MCF 10A (cell line): ENCODE measurements around the gene PCNP. TPM values are rescaled to one million over a fixed set of nuclear protein-coding genes. Genes with fewer than 3 reads are reported as not detected.
A peak's percentile ranks its signal among the peaks of the same experiment; 100 is the strongest.
"Not testable (repeated sequence)": the region's sequence is repeated elsewhere in the genome, so short reads cannot be mapped to it uniquely, and the experiment has no call there.

Experiments used
- BruUV-seq: library from RNA; stranded (reverse); fragments of 400-500 nt; replicated peaks from 2 replicates; lab custom pipeline; 2021; lab: Mats Ljungman, UMichigan
- CTCF ChIA-PET: fragments of 300-600 bp; sonication (Branson Sonifier 250); formaldehyde crosslinking; extraction: SDS; loops from one replicate; lab custom pipeline; 2021; ENCODE audit warnings: antibody characterized with exemption, inconsistent platforms; lab: Yijun Ruan, JAX
- POLR2A ChIA-PET: fragments of 300-600, 350-650 bp; sonication (Branson Sonifier 250); formaldehyde crosslinking; extraction: SDS; loops from one replicate; lab custom pipeline; 2020; ENCODE audit warnings: antibody characterized with exemption, inconsistent platforms; lab: Yijun Ruan, JAX
- DNase-seq: peaks from one replicate; pipeline ENCODE4 v3.0.0-alpha.2; 2018; ENCODE audit not compliant: unreplicated experiment
- H3K27ac Mint-ChIP-seq: one replicate; pipeline ENCODE4 v1.8.0; 2022; ENCODE audit warnings: mild to moderate bottlenecking, low read depth, mixed read lengths; ENCODE audit not compliant: unreplicated experiment
- H3K27me3 Mint-ChIP-seq: one replicate; pipeline ENCODE4 v1.8.0; 2022; ENCODE audit warnings: mixed read lengths; ENCODE audit not compliant: insufficient read depth, unreplicated experiment
- H3K36me3 Mint-ChIP-seq: one replicate; pipeline ENCODE4 v1.8.0; 2022; ENCODE audit warnings: mild to moderate bottlenecking, moderate library complexity, mixed read lengths; ENCODE audit not compliant: insufficient read depth, unreplicated experiment
- H3K4me1 Mint-ChIP-seq: one replicate; pipeline ENCODE4 v1.8.0; 2022; ENCODE audit warnings: mixed read lengths; ENCODE audit not compliant: insufficient read depth, unreplicated experiment
- H3K4me3 Mint-ChIP-seq: one replicate; pipeline ENCODE4 v1.8.0; 2022; ENCODE audit warnings: mild to moderate bottlenecking, moderate library complexity, mixed read lengths; ENCODE audit not compliant: unreplicated experiment
- H3K9me3 Mint-ChIP-seq: one replicate; pipeline ENCODE4 v1.8.0; 2022; ENCODE audit warnings: mixed read lengths; ENCODE audit not compliant: unreplicated experiment
- intact Hi-C: fragments of 100-400 bp; cut with micrococcal nuclease; formaldehyde crosslinking; loops from 2 replicates; pipeline ENCODE4 v1.14.1; 2022
- total RNA-seq: library from RNA; stranded (reverse); gene quantifications from 2 replicates; pipeline ENCODE4 v1.2.3, GENCODE V29; 2022
- TF ChIP-seq, protein P1 (sequence below): fragments of 200-600 bp; IDR thresholded peaks from one replicate; pipeline ENCODE4 v1.8.0; 2022; ENCODE audit warnings: antibody characterized with exemption, mild to moderate bottlenecking; ENCODE audit not compliant: unreplicated experiment

Gene PCNP
- total RNA-seq, 1 experiment from 2014 or later, result 229 TPM

DNA sequence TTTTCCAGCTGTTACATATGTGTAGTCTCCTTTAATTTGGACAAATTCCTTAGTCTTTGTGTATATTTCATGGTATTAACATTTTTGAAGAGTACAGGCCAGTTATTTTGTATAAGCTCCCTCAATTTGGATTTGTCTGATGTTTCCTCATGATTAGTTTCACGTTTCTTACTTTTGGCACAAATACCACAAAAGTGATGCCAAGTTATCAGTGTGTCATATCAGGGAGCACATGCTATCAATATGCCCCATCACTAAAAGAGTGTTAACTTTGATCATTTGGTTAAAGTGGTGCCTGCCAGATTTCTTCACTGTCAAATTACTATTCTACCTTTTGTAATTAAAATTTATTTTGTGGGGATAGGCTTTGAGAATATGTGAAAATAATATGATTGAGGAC, 14.6 kb downstream of the PCNP start:
- no peak for DNase-seq
- CTCF ChIA-PET, result no interaction called here
- intact Hi-C loops, result no loop called here
- BruUV-seq, result no TSS peak
- Mint-ChIP-seq H3K4me3 (no peak overlapping the region), H3K27me3 (no peaks in the 10 kb centered on the region), H3K27ac (no peak overlapping the region), H3K4me1 (no peaks in the 10 kb centered on the region), H3K9me3 (no peaks in the 10 kb centered on the region), H3K36me3 (peaks cover 86% of the 10 kb centered on the region)
- POLR2A ChIA-PET, result interaction anchor here (1.3 to 2.2 kb wide), 2 partner anchors 8 to 15 kb away, joined by 5 to 8 read pairs; partner anchors contain the start of gene PCNP
- TF ChIP-seq, protein P1, sequence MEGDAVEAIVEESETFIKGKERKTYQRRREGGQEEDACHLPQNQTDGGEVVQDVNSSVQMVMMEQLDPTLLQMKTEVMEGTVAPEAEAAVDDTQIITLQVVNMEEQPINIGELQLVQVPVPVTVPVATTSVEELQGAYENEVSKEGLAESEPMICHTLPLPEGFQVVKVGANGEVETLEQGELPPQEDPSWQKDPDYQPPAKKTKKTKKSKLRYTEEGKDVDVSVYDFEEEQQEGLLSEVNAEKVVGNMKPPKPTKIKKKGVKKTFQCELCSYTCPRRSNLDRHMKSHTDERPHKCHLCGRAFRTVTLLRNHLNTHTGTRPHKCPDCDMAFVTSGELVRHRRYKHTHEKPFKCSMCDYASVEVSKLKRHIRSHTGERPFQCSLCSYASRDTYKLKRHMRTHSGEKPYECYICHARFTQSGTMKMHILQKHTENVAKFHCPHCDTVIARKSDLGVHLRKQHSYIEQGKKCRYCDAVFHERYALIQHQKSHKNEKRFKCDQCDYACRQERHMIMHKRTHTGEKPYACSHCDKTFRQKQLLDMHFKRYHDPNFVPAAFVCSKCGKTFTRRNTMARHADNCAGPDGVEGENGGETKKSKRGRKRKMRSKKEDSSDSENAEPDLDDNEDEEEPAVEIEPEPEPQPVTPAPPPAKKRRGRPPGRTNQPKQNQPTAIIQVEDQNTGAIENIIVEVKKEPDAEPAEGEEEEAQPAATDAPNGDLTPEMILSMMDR, result no peak

DNA sequence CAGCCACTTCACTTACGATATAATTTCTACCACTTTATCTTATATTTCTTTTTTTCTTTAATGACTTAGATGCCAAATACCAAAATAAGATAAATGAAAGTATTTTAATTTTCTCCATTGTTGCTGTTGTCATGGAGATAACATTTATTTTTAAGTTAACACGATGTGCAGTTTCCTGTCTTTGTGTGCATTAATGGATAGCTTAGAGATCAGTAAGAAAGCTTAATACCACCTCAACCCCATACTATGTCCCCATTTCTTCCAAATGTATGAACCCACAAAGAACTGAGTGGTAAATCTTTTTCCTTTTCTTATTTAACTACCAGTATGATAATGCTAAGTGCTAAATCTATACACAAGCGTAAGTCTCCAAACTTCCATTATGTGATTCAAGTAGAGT, 17.1 kb downstream of the PCNP start:
- no peak overlapping the region for H3K27ac Mint-ChIP-seq
- no TSS peak for BruUV-seq
- intact Hi-C loops, result no loop called here
- H3K27me3 Mint-ChIP-seq, result no peaks in the 10 kb centered on the region
- ChIA-PET CTCF (interaction anchor here (0.6 to 1.0 kb wide), 2 partner anchors 18 to 106 kb away, joined by 3 read pairs; no protein-coding TSS in a partner anchor), POLR2A (interaction anchor here (0.5 to 0.9 kb wide), 2 partner anchors 16 to 316 kb away, joined by 3 to 5 read pairs; no protein-coding TSS in a partner anchor)
- H3K4me1 Mint-ChIP-seq, result no peaks in the 10 kb centered on the region
- DNase-seq, result no peak
- TF ChIP-seq, protein P1, result no peak
- H3K9me3 Mint-ChIP-seq, result no peaks in the 10 kb centered on the region
- no peak overlapping the region for H3K4me3 Mint-ChIP-seq
- H3K36me3 Mint-ChIP-seq, result peaks cover 89% of the 10 kb centered on the region

DNA sequence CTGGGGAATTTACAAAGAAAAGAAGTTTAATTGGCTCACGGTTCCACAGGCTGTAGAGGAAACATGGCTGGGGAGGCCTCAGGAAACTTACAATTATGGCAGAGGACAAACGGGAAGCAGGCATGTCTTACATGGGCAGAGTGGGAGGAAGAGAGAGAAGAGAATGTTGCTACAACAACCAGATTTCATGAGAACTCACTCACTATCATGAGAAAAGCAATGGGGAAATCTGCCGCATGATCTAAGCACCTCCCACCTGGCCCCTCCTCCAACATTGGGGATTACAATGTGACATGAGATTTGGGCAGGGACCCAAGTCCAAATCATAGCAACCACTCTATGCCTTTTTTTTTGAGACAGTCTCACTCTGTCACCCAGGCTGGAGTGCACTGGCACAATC, 28.8 kb downstream of the PCNP start:
- peak; percentile 13 for DNase-seq
- Mint-ChIP-seq H3K4me1 (peaks cover 12% of the 10 kb centered on the region), H3K27me3 (no peaks in the 10 kb centered on the region), H3K4me3 (no peak overlapping the region), H3K27ac (peak overlapping the region; percentile 75), H3K9me3 (no peaks in the 10 kb centered on the region), H3K36me3 (peaks cover 20% of the 10 kb centered on the region)
- TF ChIP-seq, protein P1, result no peak
- intact Hi-C loops, result no loop called here
- POLR2A ChIA-PET, result interaction anchor here (1.2 to 2.0 kb wide), 2 partner anchors 29 to 84 kb away, joined by 3 to 7 read pairs; partner anchors contain the start of genes PCNP and RPL24
- CTCF ChIA-PET, result no interaction called here
- no TSS peak for BruUV-seq

DNA sequence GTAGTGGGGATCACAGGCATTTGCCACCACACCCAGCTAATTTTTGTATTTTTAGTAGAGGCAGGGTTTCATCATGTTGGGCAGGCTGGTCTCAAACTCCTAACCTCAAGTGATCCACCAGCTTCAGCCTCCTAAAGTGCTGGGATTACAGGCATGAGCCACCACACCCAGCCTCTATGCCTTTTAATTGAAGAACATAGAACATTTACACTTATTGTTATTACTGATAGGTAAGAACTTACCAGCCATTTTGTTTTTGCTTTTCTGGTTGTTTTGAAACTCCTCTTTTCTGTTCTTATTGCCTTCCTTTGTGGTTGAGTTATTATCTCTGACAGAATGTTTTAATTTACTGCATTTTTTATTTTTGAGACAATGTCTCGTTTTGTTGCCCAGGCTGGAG, 29.2 kb downstream of the PCNP start:
- DNase-seq, result no peak
- intact Hi-C loops, result no loop called here
- H3K4me1 Mint-ChIP-seq, result peaks cover 12% of the 10 kb centered on the region
- H3K27me3 Mint-ChIP-seq, result no peaks in the 10 kb centered on the region
- BruUV-seq, result no TSS peak
- no peaks in the 10 kb centered on the region for H3K9me3 Mint-ChIP-seq
- TF ChIP-seq, protein P1, result no peak
- no peak overlapping the region for H3K4me3 Mint-ChIP-seq
- ChIA-PET POLR2A (no interaction called here), CTCF (interaction anchor here (1.0 kb wide), 1 partner anchor 33 kb away, joined by 3 read pairs; no protein-coding TSS in a partner anchor)
- peaks cover 19% of the 10 kb centered on the region for H3K36me3 Mint-ChIP-seq
- H3K27ac Mint-ChIP-seq, result no peak overlapping the region

DNA sequence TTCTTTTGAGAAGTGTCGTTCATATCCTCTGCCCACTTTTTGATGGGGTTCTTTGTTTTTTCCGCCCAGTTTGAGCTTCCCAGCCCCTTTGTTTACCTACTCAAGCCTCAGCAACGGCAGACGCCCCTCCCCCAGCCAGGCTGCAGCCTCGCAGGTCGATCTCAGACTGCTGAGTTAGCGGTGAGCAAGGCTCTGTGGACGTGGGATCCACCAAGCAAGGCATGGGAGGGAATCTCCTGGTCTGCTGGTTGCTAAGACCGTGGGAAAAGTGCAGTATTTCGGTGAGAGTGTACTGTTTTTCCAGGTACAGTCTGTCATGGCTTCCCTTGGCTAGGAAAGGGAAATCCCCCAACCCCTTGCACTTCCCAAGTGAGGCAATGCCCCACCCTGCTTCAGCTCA, 31.4 kb downstream of the PCNP start:
- DNase-seq, H3K27me3 Mint-ChIP-seq, intact Hi-C loops, H3K27ac Mint-ChIP-seq, POLR2A ChIA-PET, H3K4me3 Mint-ChIP-seq, H3K9me3 Mint-ChIP-seq, CTCF ChIA-PET, BruUV-seq: not testable (repeated sequence)
- Mint-ChIP-seq H3K4me1 (peaks cover 12% of the 10 kb centered on the region), H3K36me3 (peaks cover 13% of the 10 kb centered on the region)
